ENCODE measurements around the gene CRLF1.

The CRLF1 gene

GRCh38 chr19:18606281-18607225 is at the start of gene CRLF1:
CRLF1 (minus strand) TSS chr19:18606799; CDS start chr19:18606656, 143 bp downstream.
- no peak for DNase-seq

GRCh38 chr19:18655173-18655844 is 48.7 kb upstream of the CRLF1 start:
- DNase-seq: no peak

GRCh38 chr19:18654469-18654868 is 47.9 kb upstream of the CRLF1 start:
- no peak for DNase-seq

- DNase-seq: no peak
Measured at GRCh38 chr19:18653853-18654252, 47.3 kb upstream of the CRLF1 start.

GRCh38 chr19:18651733-18652132 is 45.1 kb upstream of the CRLF1 start:
- no peak for DNase-seq

GRCh38 chr19:18651300-18651699 is 44.7 kb upstream of the CRLF1 start:
- DNase-seq: no peak

- peak in 1 of 58 donors; percentile 37 for DNase-seq
Measured at GRCh38 chr19:18650468-18651041, 44.0 kb upstream of the CRLF1 start.

GRCh38 chr19:18650021-18650390 is 43.4 kb upstream of the CRLF1 start:
- peak in 2 of 58 donors; percentile 23 for DNase-seq

- DNase-seq: peak in 28 of 58 donors; percentile 15 to 62 (median 34)
Measured at GRCh38 chr19:18649371-18650020, 42.9 kb upstream of the CRLF1 start.

- no peak for DNase-seq
Measured at GRCh38 chr19:18648973-18649315, 42.3 kb upstream of the CRLF1 start.

GRCh38 chr19:18647807-18648206 is 41.2 kb upstream of the CRLF1 start:
- DNase-seq: no peak

GRCh38 chr19:18647371-18647767 is 40.8 kb upstream of the CRLF1 start:
- no peak for DNase-seq

- no peak for DNase-seq
Measured at GRCh38 chr19:18646535-18647370, 40.2 kb upstream of the CRLF1 start.

- peak in 54 of 58 donors; percentile 9 to 95 (median 78) for DNase-seq
Measured at GRCh38 chr19:18645035-18645511, 38.5 kb upstream of the CRLF1 start.

- peak in 33 of 58 donors; percentile 15 to 82 (median 61) for DNase-seq
Measured at GRCh38 chr19:18644196-18645034, 37.8 kb upstream of the CRLF1 start.

GRCh38 chr19:18639706-18640243 is 33.2 kb upstream of the CRLF1 start:
- no peak for DNase-seq

- peak in 4 of 58 donors; percentile 11 to 25 (median 16) for DNase-seq
Measured at GRCh38 chr19:18637673-18638630, 31.4 kb upstream of the CRLF1 start.
